Measurements from ENCODE around the gene NAV2. TPM values are rescaled to one million over a fixed set of nuclear protein-coding genes. Genes with fewer than 3 reads are reported as not detected.

NAV2 gene
- total and polyA plus RNA-seq, 10 donors = 0.46 to 11.6 (median 4.1) TPM

DNA sequence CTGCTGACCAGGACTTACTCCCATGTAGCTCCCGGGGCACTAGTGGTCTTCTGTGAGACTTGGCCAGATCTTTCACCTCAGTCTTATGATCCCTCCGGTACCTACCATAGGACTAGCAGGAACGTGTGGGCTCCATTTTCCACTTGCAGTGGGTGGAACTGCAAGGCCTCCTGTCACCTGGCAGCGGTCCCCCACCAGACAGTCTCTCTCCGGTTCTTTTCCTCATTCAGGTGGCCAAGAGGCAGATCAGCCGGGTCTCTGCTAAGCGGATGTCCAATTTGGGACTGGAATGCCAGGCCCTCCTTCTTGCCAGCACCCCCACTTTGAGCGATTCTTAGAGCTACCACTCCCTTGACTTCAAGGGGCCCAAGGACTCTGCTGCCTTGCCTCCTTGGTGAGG is 158.9 kb downstream of the NAV2 start:
- no peak overlapping the region for H3K4me3 ChIP-seq
- TF ChIP-seq POLR2A (IDR thresholded peaks at IDR 0.05) (no peak), POLR2AphosphoS5 (IDR thresholded peaks at IDR 0.05) (no peak)
- TF ChIP-seq, protein P1, sequence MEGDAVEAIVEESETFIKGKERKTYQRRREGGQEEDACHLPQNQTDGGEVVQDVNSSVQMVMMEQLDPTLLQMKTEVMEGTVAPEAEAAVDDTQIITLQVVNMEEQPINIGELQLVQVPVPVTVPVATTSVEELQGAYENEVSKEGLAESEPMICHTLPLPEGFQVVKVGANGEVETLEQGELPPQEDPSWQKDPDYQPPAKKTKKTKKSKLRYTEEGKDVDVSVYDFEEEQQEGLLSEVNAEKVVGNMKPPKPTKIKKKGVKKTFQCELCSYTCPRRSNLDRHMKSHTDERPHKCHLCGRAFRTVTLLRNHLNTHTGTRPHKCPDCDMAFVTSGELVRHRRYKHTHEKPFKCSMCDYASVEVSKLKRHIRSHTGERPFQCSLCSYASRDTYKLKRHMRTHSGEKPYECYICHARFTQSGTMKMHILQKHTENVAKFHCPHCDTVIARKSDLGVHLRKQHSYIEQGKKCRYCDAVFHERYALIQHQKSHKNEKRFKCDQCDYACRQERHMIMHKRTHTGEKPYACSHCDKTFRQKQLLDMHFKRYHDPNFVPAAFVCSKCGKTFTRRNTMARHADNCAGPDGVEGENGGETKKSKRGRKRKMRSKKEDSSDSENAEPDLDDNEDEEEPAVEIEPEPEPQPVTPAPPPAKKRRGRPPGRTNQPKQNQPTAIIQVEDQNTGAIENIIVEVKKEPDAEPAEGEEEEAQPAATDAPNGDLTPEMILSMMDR (IDR thresholded peaks at IDR 0.05 in 8 of 11, conservative IDR thresholded peaks at IDR 0.05 in 3 of 11) = no peak
- intact Hi-C loops (cut with DNase I; ENCODE audit: low total_unique reads) = no loop called here

GRCh38 chr11:19872512-19873145 is 160.0 kb downstream of the NAV2 start:
- Histone ChIP-seq H3K27me3 (replicated peaks in 1 of 7) (no peaks in the 10 kb centered on the region), H3K4me3 (no peak overlapping the region), H3K36me3 (no peaks in the 10 kb centered on the region), H3K4me1 (no peaks in the 10 kb centered on the region), H3K9me3 (no peaks in the 10 kb centered on the region), H3K27ac (no peak overlapping the region)
- no peak for DNase-seq
- TF ChIP-seq, protein P1 (IDR thresholded peaks at IDR 0.05 in 8 of 11, conservative IDR thresholded peaks at IDR 0.05 in 3 of 11) = no peak
- TF ChIP-seq POLR2AphosphoS5 (IDR thresholded peaks at IDR 0.05) = no peak
- TF ChIP-seq POLR2A (IDR thresholded peaks at IDR 0.05) = no peak
- WGBS, 5 donors = 89 to 95% (median 93%) methylated on average over 4 of the region's 4 CpGs; no CpG with 5 or more reads in 1 of the 5 donors
- intact Hi-C loops (cut with DNase I; ENCODE audit: low total_unique reads) = no loop called here

More for the DNA sequence above, 158.9 kb downstream of the NAV2 start:
- no peaks in the 10 kb centered on the region for H3K4me1 ChIP-seq
- 71 to 80% (median 79%) methylated on average over 8 of the region's 8 CpGs for WGBS, 5 donors
- H3K27me3 ChIP-seq (replicated peaks in 1 of 7) = no peaks in the 10 kb centered on the region
- H3K36me3 ChIP-seq = no peaks in the 10 kb centered on the region
- no peak for DNase-seq
- H3K27ac ChIP-seq = no peak overlapping the region
- H3K9me3 ChIP-seq = no peaks in the 10 kb centered on the region

DNA sequence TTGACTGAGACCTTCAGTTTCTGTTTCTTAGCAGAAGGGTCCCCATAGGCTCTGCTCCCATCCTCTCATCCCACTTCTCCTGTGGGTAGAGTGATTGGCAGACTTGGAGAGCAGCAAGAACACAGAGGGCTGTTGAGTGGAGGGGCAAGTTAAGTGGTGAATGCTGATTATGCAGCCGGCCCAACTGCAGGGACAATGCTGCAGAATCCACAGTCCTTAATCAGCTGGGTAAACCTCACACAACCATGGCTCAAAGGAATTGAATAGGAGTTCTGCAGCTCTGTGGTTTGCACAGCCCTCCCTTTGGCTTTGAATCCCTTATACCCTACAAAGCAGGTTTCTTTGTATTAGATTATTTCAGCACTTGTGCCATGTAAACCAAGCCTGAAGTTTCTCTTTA is 161.1 kb downstream of the NAV2 start:
- WGBS, 5 donors = 71 to 82% (median 78%) methylated on average over 1 of the region's 1 CpG
- Histone ChIP-seq H3K36me3 (no peaks in the 10 kb centered on the region), H3K4me1 (peaks cover 0 to 8% (median 0%) of the 10 kb centered on the region in 6 donors), H3K4me3 (no peak overlapping the region), H3K9me3 (no peaks in the 10 kb centered on the region), H3K27me3 (replicated peaks in 1 of 7) (no peaks in the 10 kb centered on the region), H3K27ac (no peak overlapping the region)
- TF ChIP-seq, protein P1 (IDR thresholded peaks at IDR 0.05 in 8 of 11, conservative IDR thresholded peaks at IDR 0.05 in 3 of 11) = no peak
- TF ChIP-seq POLR2A (IDR thresholded peaks at IDR 0.05) (no peak), POLR2AphosphoS5 (IDR thresholded peaks at IDR 0.05) (no peak)
- no peak for DNase-seq
- intact Hi-C loops (cut with DNase I; ENCODE audit: low total_unique reads) = no loop called here

- Histone ChIP-seq H3K27ac (no peak overlapping the region), H3K27me3 (replicated peaks in 1 of 7) (no peaks in the 10 kb centered on the region), H3K4me3 (no peak overlapping the region), H3K9me3 (no peaks in the 10 kb centered on the region), H3K36me3 (no peaks in the 10 kb centered on the region), H3K4me1 (peaks cover 0 to 10% (median 0%) of the 10 kb centered on the region in 6 donors)
- TF ChIP-seq POLR2AphosphoS5 (IDR thresholded peaks at IDR 0.05) = no peak
- intact Hi-C loops (cut with DNase I; ENCODE audit: low total_unique reads) = no loop called here
- DNase-seq = no peak
Observed at GRCh38 chr11:19874266-19874665, 161.6 kb downstream of the NAV2 start.
